PFSK-1 (cell line): ENCODE results near the gene HYI.

Experiments used
- FOXP2 ChIP-seq: optimal IDR thresholded peaks from 2 replicates; pipeline ENCODE3; 2011; ENCODE audit warnings: borderline replicate concordance, control low read depth, inconsistent platforms; ENCODE audit not compliant: insufficient read depth; ENCODE audit errors: extremely low read length, extremely low read depth
- POLR2AphosphoS5 ChIP-seq: IDR thresholded peaks from 2 replicates; pipeline ENCODE4 v1.6.1; 2012; ENCODE audit warnings: low read depth, mild to moderate bottlenecking, control low read depth, low read length, moderate library complexity
- SIN3A ChIP-seq: IDR thresholded peaks from 2 replicates; pipeline ENCODE4 v1.6.1; 2012; ENCODE audit warnings: mild to moderate bottlenecking, low read length, moderate library complexity, borderline replicate concordance; ENCODE audit not compliant: insufficient read depth
- TAF1 ChIP-seq: IDR thresholded peaks from 2 replicates; pipeline ENCODE4 v1.6.1; 2012; ENCODE audit warnings: low read length, control low read depth, borderline replicate concordance; ENCODE audit not compliant: insufficient read depth
- TF ChIP-seq, protein P1 (sequence below), 2 experiments: IDR thresholded peaks; 2 replicates each; pipeline versions ENCODE4 v1.6.1 to v1.8.0; 2011 to 2012; ENCODE audit warnings: low read depth in 2 of 2, low read length in 2 of 2, control low read depth in 1 of 2, inconsistent platforms in 1 of 2, mild to moderate bottlenecking in 1 of 2, moderate library complexity in 1 of 2; ENCODE audit not compliant: insufficient read depth in 1 of 2

DNA sequence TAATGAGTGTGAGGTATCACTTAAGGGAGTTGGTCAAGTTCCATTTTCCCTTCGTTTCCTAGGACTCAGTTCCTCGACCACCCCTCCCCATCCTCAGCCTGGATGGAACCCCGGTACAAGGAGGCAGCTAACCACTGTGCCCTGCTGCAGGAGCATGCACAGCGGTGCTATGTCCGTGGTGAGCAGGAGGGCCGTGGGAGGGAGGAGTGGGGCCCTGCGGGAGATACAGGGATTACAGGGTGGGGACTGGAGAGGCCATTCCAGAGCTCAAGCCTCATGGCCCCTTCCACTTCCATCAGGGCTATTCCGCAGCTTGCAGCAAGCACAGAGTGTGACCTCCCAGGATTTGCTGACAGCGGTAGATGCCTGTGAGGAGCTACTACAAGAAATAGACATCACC, 25.8 kb downstream of the HYI start:
- TF ChIP-seq, protein P1, sequence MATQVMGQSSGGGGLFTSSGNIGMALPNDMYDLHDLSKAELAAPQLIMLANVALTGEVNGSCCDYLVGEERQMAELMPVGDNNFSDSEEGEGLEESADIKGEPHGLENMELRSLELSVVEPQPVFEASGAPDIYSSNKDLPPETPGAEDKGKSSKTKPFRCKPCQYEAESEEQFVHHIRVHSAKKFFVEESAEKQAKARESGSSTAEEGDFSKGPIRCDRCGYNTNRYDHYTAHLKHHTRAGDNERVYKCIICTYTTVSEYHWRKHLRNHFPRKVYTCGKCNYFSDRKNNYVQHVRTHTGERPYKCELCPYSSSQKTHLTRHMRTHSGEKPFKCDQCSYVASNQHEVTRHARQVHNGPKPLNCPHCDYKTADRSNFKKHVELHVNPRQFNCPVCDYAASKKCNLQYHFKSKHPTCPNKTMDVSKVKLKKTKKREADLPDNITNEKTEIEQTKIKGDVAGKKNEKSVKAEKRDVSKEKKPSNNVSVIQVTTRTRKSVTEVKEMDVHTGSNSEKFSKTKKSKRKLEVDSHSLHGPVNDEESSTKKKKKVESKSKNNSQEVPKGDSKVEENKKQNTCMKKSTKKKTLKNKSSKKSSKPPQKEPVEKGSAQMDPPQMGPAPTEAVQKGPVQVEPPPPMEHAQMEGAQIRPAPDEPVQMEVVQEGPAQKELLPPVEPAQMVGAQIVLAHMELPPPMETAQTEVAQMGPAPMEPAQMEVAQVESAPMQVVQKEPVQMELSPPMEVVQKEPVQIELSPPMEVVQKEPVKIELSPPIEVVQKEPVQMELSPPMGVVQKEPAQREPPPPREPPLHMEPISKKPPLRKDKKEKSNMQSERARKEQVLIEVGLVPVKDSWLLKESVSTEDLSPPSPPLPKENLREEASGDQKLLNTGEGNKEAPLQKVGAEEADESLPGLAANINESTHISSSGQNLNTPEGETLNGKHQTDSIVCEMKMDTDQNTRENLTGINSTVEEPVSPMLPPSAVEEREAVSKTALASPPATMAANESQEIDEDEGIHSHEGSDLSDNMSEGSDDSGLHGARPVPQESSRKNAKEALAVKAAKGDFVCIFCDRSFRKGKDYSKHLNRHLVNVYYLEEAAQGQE (IDR thresholded peaks at IDR 0.05; ENCODE audit: insufficient read depth in 1 of 2, low read depth in 2 of 2, low read length in 2 of 2) = no peak
- TF ChIP-seq TAF1 = no peak
- TF ChIP-seq POLR2AphosphoS5 = no peak
- TF ChIP-seq SIN3A = no peak
- no peak for TF ChIP-seq FOXP2
